Central memory CD4-positive, alpha-beta T cell (primary cell): ENCODE data around the gene LRRC51.
"Not testable (repeated sequence)": the region's sequence is repeated elsewhere in the genome, so short reads cannot be mapped to it uniquely, and the experiment has no call there.

Experiments used
- DNase-seq: peaks from one replicate; pipeline ENCODE4 v3.0.0; 2022

LRRC51 gene

DNA sequence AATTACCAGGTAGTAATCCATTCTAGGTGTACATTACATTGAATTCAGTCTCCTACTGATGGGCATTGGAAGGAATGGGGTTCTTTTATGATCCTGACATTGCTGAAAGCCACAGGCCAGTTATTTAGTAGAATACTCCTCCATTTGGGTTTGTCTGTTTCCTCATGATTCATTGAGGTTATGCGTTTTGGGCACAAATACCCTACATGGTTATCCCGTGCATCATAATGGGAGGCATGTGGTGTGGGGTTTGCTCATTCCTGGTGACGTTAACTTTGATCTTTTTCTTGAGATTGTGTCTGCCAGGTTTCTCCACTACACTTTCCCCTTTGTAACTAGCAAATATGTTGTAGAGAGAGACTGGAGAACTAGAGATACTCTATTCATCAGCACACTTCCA lies 60.4 kb downstream of the LRRC51 start:
- DNase-seq = no peak

DNA sequence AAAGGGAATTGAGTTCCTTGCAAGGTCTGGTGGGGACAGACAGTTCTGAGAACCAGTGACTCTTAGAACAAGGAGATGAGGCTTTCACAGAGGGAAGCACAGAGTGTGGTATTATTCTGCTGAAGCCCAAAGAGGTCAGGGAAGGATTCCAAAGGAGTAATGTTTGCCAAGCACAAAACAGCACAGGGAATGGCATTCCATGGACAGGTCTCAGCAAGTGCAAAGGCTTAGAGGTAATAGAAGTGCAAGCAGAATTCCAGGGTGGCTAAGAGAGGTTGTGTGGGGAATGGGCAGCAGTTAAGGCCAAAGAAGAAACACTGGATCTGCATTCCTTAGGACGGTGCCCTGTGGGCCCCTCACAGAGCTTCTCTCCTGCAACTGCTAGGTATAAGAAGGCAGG lies 61.4 kb downstream of the LRRC51 start:
- not testable (repeated sequence) for DNase-seq

DNA sequence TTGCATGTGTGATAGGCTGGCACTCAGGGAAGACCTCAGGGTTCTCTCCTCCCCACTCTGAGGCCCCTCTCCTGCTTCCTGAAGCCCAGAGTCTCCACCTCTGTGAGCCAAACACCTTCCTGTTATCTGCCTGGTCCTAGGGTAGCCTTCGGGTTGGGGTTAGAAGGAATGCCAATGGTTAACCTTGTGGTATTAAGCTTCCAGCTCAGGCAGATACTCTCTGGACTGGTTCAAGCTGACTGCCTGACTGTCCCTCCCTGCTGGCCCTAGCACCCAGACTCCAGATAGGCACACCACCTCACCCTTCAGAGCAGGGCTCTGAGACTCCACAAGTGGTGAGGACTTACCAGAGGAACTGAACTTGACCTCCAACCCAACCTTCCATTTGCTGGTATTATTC lies 61.9 kb downstream of the LRRC51 start:
- DNase-seq = not testable (repeated sequence)

- no peak for DNase-seq
These were observed 64.3 kb downstream of the LRRC51 start for GRCh38 chr11:72144807-72145565.
